Endothelial cell (in vitro differentiated cells): ENCODE measurements around the gene XPC. TPM values are rescaled to one million over a fixed set of nuclear protein-coding genes. Genes with fewer than 3 reads are reported as not detected.

Experiments
- DNase-seq: peaks from one replicate; pipeline ENCODE4 v3.0.0; 2021; ENCODE audit warnings: low spot score
- H3K27ac Mint-ChIP-seq: one replicate; pipeline ENCODE4 v1.8.0; 2021; ENCODE audit warnings: mixed read lengths, inconsistent platforms; ENCODE audit not compliant: unreplicated experiment
- H3K27me3 Mint-ChIP-seq: one replicate; pipeline ENCODE4 v1.8.0; 2021; ENCODE audit warnings: mild to moderate bottlenecking, moderate library complexity, mixed read lengths, inconsistent platforms; ENCODE audit not compliant: unreplicated experiment
- H3K36me3 Mint-ChIP-seq: one replicate; pipeline ENCODE4 v1.8.0; 2021; ENCODE audit warnings: mild to moderate bottlenecking, low read depth, mixed read lengths, inconsistent platforms; ENCODE audit not compliant: unreplicated experiment
- H3K4me1 Mint-ChIP-seq: one replicate; pipeline ENCODE4 v1.8.0; 2021; ENCODE audit warnings: mild to moderate bottlenecking, mixed read lengths, inconsistent platforms; ENCODE audit not compliant: unreplicated experiment
- H3K4me3 Mint-ChIP-seq: one replicate; pipeline ENCODE4 v1.8.0; 2021; ENCODE audit warnings: mild to moderate bottlenecking, mixed read lengths, inconsistent platforms; ENCODE audit not compliant: unreplicated experiment
- H3K9me3 Mint-ChIP-seq: one replicate; pipeline ENCODE4 v1.8.0; 2021; ENCODE audit warnings: mixed read lengths, inconsistent platforms; ENCODE audit not compliant: unreplicated experiment
- total RNA-seq: library from RNA; stranded (reverse); fragmentation: NEBNext Ultra II Directional; extraction: Animal tissue kit (Norgen Biotek cat#: 25700); gene quantifications from one replicate; pipeline ENCODE4 v1.2.1, GENCODE V29; 2021; ENCODE audit not compliant: unreplicated experiment
- TF ChIP-seq, protein P1 (sequence below): fragments of 200-600 bp; sonication (generic); IDR thresholded peaks from one replicate; pipeline ENCODE4 v1.5.0; 2021; ENCODE audit warnings: antibody characterized with exemption; ENCODE audit not compliant: unreplicated experiment

The XPC gene
- total RNA-seq, 1 donor from 2014 or later: 35.6 TPM

DNA sequence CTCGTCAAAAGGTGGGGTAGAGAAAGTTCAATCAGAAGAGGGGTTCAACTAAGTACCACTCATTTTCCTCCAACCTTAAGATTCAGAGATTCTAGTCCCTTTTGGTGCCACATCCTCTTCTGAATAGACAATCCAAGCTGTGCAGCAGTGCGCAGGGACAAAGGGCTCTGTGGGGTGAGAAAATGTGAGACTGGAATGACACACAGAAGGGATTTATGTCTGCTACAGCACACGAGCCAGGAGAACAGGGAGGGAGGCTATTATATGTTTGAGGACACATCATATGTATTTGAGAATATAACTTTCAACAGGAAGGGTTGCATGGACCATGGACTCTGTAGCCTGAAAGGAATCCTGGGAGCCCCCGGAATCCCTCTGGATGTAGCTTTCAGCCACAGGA lies 33.2 kb upstream of the XPC start:
- Mint-ChIP-seq H3K4me1 (peaks cover 33% of the 10 kb centered on the region), H3K27me3 (no peaks in the 10 kb centered on the region), H3K27ac (no peak overlapping the region), H3K4me3 (no peak overlapping the region), H3K9me3 (no peaks in the 10 kb centered on the region), H3K36me3 (no peaks in the 10 kb centered on the region)
- TF ChIP-seq, protein P1, sequence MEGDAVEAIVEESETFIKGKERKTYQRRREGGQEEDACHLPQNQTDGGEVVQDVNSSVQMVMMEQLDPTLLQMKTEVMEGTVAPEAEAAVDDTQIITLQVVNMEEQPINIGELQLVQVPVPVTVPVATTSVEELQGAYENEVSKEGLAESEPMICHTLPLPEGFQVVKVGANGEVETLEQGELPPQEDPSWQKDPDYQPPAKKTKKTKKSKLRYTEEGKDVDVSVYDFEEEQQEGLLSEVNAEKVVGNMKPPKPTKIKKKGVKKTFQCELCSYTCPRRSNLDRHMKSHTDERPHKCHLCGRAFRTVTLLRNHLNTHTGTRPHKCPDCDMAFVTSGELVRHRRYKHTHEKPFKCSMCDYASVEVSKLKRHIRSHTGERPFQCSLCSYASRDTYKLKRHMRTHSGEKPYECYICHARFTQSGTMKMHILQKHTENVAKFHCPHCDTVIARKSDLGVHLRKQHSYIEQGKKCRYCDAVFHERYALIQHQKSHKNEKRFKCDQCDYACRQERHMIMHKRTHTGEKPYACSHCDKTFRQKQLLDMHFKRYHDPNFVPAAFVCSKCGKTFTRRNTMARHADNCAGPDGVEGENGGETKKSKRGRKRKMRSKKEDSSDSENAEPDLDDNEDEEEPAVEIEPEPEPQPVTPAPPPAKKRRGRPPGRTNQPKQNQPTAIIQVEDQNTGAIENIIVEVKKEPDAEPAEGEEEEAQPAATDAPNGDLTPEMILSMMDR: no peak
- DNase-seq: no peak

DNA sequence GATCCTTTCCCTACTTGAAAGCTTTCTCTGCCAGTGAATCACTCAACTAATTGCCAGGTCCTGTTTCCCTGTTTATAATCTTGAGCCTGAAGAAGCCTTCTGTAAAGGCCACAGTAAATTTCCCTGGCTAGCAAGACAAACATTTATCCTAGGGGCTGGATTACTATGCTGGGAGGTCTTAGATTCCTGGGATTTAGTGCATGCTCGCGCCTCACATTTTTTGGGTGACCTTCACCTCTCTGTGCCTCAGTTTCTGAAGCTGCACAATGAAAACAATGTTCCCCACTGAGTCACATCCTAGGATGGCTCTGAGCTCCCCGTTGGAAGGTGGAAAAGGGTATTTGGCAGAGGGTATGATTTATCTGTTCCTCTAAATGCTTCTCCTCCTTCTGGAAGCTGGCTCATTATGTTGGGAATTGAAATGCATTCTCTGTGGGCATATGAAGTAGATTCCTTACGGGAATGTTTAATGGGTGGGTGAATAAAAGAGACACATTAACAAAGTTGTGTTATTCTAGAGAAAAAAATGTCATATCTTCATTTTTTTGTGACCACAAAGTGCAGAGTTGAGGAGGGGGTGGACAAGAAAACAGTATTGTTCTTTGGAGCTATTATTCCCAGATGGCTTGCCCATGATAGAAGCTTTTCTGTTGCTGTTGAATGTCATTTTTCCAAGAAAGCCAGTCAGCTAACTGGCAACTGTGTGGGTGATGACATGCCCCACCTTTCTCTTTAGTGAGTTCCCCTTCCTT lies 32.6 kb upstream of the XPC start:
- TF ChIP-seq, protein P1: no peak
- H3K4me1 Mint-ChIP-seq: peaks cover 33% of the 10 kb centered on the region
- no peaks in the 10 kb centered on the region for H3K9me3 Mint-ChIP-seq
- H3K4me3 Mint-ChIP-seq: no peak overlapping the region
- no peak overlapping the region for H3K27ac Mint-ChIP-seq
- no peak for DNase-seq
- no peaks in the 10 kb centered on the region for H3K27me3 Mint-ChIP-seq
- no peaks in the 10 kb centered on the region for H3K36me3 Mint-ChIP-seq

GRCh38 chr3:14210290-14210688 lies 31.9 kb upstream of the XPC start:
- H3K36me3 Mint-ChIP-seq: no peaks in the 10 kb centered on the region

DNA sequence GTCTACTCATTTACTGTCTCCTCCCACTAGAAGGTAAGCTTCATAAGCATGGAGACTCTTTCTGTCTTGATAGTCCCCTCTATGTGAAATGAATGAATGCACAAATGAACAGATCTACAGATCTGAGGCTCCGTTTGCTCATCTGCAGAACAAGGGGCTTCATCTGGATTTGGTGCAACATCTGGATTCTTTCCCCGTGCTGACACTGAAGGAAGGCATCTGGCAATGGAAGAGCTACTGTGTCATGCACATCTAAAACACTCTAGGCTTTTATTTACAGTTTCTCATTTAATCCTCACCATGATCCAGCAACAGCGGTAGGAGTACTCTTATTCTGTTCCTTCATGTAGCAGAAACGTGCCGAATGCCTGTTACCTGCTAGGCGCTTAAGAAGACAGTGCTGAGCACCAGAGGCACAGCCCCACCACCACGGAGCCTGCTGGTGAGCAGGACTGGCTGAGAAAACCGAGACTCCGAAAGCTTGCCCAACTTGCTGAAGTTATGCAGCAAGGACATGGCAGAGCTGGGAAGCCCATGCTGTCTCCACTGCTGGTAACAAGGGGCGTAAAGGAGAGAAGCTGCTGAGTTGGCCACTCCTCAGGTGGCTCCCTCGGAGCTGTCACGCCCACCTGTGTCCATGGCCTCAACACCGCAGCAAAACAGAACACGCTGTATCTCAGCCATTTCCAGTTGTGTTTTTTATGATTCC lies 31.3 kb upstream of the XPC start:
- Mint-ChIP-seq H3K27me3 (no peaks in the 10 kb centered on the region), H3K4me1 (peaks cover 31% of the 10 kb centered on the region), H3K9me3 (no peaks in the 10 kb centered on the region), H3K27ac (no peak overlapping the region), H3K36me3 (no peaks in the 10 kb centered on the region), H3K4me3 (no peak overlapping the region)
- TF ChIP-seq, protein P1: no peak
- no peak for DNase-seq

More at GRCh38 chr3:14210290-14210688, 31.9 kb upstream of the XPC start:
- DNase-seq: no peak
- TF ChIP-seq, protein P1: no peak
- Mint-ChIP-seq H3K27ac (no peak overlapping the region), H3K4me1 (peaks cover 33% of the 10 kb centered on the region), H3K27me3 (no peaks in the 10 kb centered on the region), H3K4me3 (no peak overlapping the region), H3K9me3 (no peaks in the 10 kb centered on the region)

DNA sequence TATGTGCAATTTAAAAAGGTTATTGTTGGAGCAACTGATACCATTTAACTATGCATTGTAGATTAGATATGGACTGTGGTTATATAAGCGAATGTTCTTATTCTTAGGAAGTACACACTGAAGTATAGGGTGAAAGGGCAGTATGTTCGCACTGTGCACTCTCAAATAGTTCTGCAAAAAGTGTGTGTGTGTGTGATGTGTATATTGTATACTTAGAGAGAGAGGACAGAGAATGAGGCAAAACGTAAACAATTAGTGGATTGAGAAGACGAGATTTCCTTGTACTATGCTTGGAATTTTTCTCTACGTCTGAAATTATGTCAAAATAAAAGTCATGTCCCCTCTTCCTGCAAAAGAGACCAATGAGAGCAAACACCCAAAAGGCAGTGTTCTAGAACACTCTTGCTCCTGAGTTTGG lies 30.6 kb upstream of the XPC start:
- Mint-ChIP-seq H3K9me3 (no peaks in the 10 kb centered on the region), H3K27ac (no peak overlapping the region), H3K4me3 (no peak overlapping the region), H3K36me3 (no peaks in the 10 kb centered on the region), H3K27me3 (no peaks in the 10 kb centered on the region), H3K4me1 (peaks cover 29% of the 10 kb centered on the region)
- DNase-seq: no peak
- TF ChIP-seq, protein P1: no peak
